ENCODE measurements around the gene TTLL10.

The TTLL10 gene

GRCh38 chr1:1239227-1239613 is 65.5 kb downstream of the TTLL10 start:
- DNase-seq (ENCODE audit: insufficient read length, low spot score) (no peak), FAIRE-seq (no peak)
- TF ChIP-seq SPI1 (IDR thresholded peaks at IDR 0.05; ENCODE audit: low read depth, low read length), result no peak
- TF ChIP-seq PAX5 (IDR thresholded peaks at IDR 0.05; ENCODE audit: insufficient read depth, low read length, severe bottlenecking), result no peak
- no peak for TF ChIP-seq POLR2A (IDR thresholded peaks at IDR 0.05; ENCODE audit: low read depth, low read length)
- no peak for TF ChIP-seq POLR2AphosphoS5 (IDR thresholded peaks at IDR 0.05; ENCODE audit: low read depth, low read length)
- TF ChIP-seq POU2F2 (IDR thresholded peaks at IDR 0.05; ENCODE audit: low read depth, low read length), result no peak
- TF ChIP-seq TAF1 (IDR thresholded peaks at IDR 0.05; ENCODE audit: low read depth, low read length), result no peak

- FAIRE-seq (no peak), DNase-seq (ENCODE audit: insufficient read length, low spot score) (no peak)
- TF ChIP-seq TAF1 (IDR thresholded peaks at IDR 0.05; ENCODE audit: low read depth, low read length) (no peak), SPI1 (IDR thresholded peaks at IDR 0.05; ENCODE audit: low read depth, low read length) (no peak), POLR2AphosphoS5 (IDR thresholded peaks at IDR 0.05; ENCODE audit: low read depth, low read length) (no peak), PAX5 (IDR thresholded peaks at IDR 0.05; ENCODE audit: insufficient read depth, low read length, severe bottlenecking) (no peak), POLR2A (IDR thresholded peaks at IDR 0.05; ENCODE audit: low read depth, low read length) (no peak), POU2F2 (IDR thresholded peaks at IDR 0.05; ENCODE audit: low read depth, low read length) (no peak)
These were observed 66.1 kb downstream of the TTLL10 start for GRCh38 chr1:1239614-1240347.

- no peak for FAIRE-seq
- TF ChIP-seq POU2F2 (IDR thresholded peaks at IDR 0.05; ENCODE audit: low read depth, low read length), result no peak
- TF ChIP-seq POLR2A (IDR thresholded peaks at IDR 0.05; ENCODE audit: low read depth, low read length), result no peak
- TF ChIP-seq SPI1 (IDR thresholded peaks at IDR 0.05; ENCODE audit: low read depth, low read length), result no peak
- no peak for TF ChIP-seq POLR2AphosphoS5 (IDR thresholded peaks at IDR 0.05; ENCODE audit: low read depth, low read length)
- TF ChIP-seq PAX5 (IDR thresholded peaks at IDR 0.05; ENCODE audit: insufficient read depth, low read length, severe bottlenecking), result no peak
- TF ChIP-seq TAF1 (IDR thresholded peaks at IDR 0.05; ENCODE audit: low read depth, low read length), result no peak
- no peak for DNase-seq (ENCODE audit: insufficient read length, low spot score)
These were observed 66.7 kb downstream of the TTLL10 start for GRCh38 chr1:1240348-1240732.

GRCh38 chr1:1240822-1241587 is 67.3 kb downstream of the TTLL10 start:
- no peak for DNase-seq (ENCODE audit: insufficient read length, low spot score)
- FAIRE-seq, result no peak
- TF ChIP-seq PAX5 (IDR thresholded peaks at IDR 0.05; ENCODE audit: insufficient read depth, low read length, severe bottlenecking) (no peak), POLR2AphosphoS5 (IDR thresholded peaks at IDR 0.05; ENCODE audit: low read depth, low read length) (no peak), SPI1 (IDR thresholded peaks at IDR 0.05; ENCODE audit: low read depth, low read length) (no peak), TAF1 (IDR thresholded peaks at IDR 0.05; ENCODE audit: low read depth, low read length) (no peak)

- DNase-seq (ENCODE audit: insufficient read length, low spot score), result no peak
- FAIRE-seq, result no peak
These were observed 68.0 kb downstream of the TTLL10 start for GRCh38 chr1:1241588-1242219.

GRCh38 chr1:1242461-1243265 is 69.0 kb downstream of the TTLL10 start:
- FAIRE-seq, result no peak
- DNase-seq (ENCODE audit: insufficient read length, low spot score), result no peak
- TF ChIP-seq SPI1 (IDR thresholded peaks at IDR 0.05; ENCODE audit: low read depth, low read length), result no peak
- TF ChIP-seq POLR2A (IDR thresholded peaks at IDR 0.05; ENCODE audit: low read depth, low read length), result no peak
- TF ChIP-seq POLR2AphosphoS5 (IDR thresholded peaks at IDR 0.05; ENCODE audit: low read depth, low read length), result no peak
- TF ChIP-seq PAX5 (IDR thresholded peaks at IDR 0.05; ENCODE audit: insufficient read depth, low read length, severe bottlenecking), result no peak
- no peak for TF ChIP-seq POU2F2 (IDR thresholded peaks at IDR 0.05; ENCODE audit: low read depth, low read length)
- TF ChIP-seq TAF1 (IDR thresholded peaks at IDR 0.05; ENCODE audit: low read depth, low read length), result no peak

More at GRCh38 chr1:1241588-1242219, 68.0 kb downstream of the TTLL10 start:
- TF ChIP-seq SPI1 (IDR thresholded peaks at IDR 0.05; ENCODE audit: low read depth, low read length) (no peak), TAF1 (IDR thresholded peaks at IDR 0.05; ENCODE audit: low read depth, low read length) (no peak), POLR2AphosphoS5 (IDR thresholded peaks at IDR 0.05; ENCODE audit: low read depth, low read length) (no peak), PAX5 (IDR thresholded peaks at IDR 0.05; ENCODE audit: insufficient read depth, low read length, severe bottlenecking) (no peak)

GRCh38 chr1:1243266-1243660 is 69.6 kb downstream of the TTLL10 start:
- FAIRE-seq, result no peak
- TF ChIP-seq POU2F2 (IDR thresholded peaks at IDR 0.05; ENCODE audit: low read depth, low read length) (no peak), PAX5 (IDR thresholded peaks at IDR 0.05; ENCODE audit: insufficient read depth, low read length, severe bottlenecking) (no peak), POLR2AphosphoS5 (IDR thresholded peaks at IDR 0.05; ENCODE audit: low read depth, low read length) (no peak), SPI1 (IDR thresholded peaks at IDR 0.05; ENCODE audit: low read depth, low read length) (no peak), POLR2A (IDR thresholded peaks at IDR 0.05; ENCODE audit: low read depth, low read length) (no peak), TAF1 (IDR thresholded peaks at IDR 0.05; ENCODE audit: low read depth, low read length) (no peak)
- DNase-seq (ENCODE audit: insufficient read length, low spot score), result no peak

GRCh38 chr1:1243807-1244191 is 70.1 kb downstream of the TTLL10 start:
- TF ChIP-seq SPI1 (IDR thresholded peaks at IDR 0.05; ENCODE audit: low read depth, low read length) (no peak), TAF1 (IDR thresholded peaks at IDR 0.05; ENCODE audit: low read depth, low read length) (no peak), POU2F2 (IDR thresholded peaks at IDR 0.05; ENCODE audit: low read depth, low read length) (no peak), PAX5 (IDR thresholded peaks at IDR 0.05; ENCODE audit: insufficient read depth, low read length, severe bottlenecking) (no peak)
- FAIRE-seq (no peak), DNase-seq (ENCODE audit: insufficient read length, low spot score) (no peak)
